ENCODE measurements around the gene ARVCF.

The ARVCF gene

DNA sequence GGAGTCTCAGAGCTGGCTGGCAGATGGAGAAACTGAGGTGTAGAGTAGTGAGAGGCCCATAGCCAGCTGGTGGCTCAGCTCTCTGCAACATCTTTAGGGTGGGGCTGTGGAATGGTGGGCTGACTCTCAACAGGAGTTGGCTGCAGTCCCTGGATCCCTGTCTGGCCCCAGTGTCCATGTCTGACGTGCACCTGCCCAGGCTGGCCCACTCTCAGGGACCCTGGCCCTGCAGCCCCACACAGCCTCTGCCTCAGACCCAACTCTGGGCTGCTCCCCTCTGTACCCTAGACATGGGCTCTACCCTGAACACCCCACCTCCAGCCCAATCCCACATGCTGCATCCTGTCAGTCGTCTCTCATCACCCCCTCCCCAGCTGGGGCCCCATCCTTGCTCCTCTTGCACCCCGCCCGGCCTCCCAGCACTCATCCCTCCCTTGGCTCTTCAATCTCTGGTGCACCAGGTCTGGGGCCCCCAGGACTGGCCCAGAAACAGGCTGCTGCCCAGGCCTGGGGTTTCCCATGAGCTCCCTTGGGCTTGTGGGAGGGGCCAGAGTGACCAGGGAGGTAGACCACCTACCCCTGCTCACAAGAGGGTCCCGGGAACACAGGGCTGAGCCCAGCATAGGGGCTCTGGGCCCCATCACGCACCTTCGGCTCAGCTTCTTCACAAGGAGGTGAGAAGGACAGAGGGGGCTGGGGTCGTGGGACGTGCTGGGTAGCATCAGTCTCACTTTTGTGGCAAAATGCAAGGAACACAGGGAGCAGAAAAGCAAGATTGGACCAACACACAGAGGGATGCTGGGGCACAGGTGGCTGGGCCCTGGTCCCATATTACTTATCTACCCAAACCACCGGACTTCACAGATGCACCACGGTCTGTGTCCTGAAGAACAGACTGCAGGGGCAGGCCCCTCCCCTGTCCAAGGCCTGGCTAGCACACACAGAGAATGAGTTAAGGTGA is 31.5 kb downstream of the ARVCF start:
- DNase-seq = no peak

DNA sequence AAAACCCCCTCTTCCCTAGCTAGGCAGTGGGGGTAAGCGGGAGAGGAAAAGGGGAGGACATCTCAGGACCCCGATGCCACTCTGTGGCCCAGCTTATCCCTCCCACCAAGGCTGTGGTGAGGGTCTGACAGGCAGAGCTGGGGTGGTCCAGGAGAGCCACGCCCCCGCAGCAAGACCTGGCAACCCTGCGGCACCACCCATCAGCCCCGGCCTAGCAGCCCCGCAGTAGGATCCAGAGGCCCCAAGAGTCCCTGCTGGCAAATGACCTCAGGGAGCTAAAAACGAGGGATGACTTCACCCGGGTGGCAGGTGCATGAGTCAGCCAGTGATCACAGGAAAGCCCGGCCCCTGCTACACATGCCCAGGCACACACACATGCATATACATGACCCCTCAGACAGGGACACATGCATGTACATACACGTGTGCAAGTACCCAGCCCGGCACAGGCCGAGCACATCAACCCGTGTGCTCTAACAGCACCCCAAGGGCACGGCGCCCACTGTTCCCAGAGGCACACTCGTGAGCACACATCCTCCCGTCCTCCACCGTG is 32.3 kb downstream of the ARVCF start:
- DNase-seq = peak; percentile 85

DNA sequence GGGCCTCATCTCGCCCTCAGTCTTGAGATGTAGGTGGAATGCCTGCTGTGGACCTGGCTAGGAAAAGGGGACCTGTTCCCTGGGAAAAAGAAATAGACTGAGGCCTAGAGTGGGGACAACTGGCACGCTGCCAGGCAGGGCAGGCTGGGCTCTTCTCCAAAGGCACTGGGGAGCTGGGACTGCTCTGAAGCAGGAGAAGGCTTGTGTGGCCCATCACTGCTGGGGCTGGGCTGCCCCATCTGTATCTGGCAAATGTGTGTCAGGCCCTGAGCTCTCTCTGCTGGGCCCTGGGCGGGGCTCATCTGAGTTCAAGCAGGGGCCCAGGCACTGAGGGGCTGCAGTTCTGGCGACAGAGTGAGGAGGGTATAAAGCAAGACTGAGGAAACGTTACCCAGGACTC is 32.9 kb downstream of the ARVCF start:
- peak; percentile 17 for DNase-seq

DNA sequence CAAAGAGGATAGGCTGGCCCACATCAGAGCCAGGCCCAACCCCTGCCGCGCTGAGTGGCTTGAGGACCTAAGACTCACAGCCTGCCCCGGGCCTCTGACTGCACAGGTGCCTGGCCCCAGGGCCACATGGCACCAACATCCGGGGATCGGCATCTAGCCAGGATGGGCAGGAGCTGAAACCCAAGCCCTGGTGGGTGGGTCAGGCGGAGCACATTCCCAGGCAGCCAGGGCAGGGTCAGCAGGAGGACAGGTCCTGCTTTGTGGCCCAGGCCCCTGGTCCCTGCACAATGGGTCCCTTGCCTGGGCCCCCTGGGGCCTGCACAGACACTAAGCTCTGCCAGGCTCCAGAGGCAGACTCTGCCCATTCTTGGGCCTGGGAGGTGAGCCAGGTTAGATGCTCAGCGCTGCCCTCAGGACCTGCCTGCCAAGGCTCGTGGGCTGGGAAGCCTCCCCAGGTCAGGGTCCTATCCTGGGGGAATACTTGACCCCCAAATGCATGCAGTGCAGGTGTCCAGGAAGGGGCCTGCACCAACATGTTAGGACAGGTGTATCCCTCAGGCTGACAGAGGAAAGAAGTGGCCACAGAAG is 33.5 kb downstream of the ARVCF start:
- no peak for DNase-seq

DNA sequence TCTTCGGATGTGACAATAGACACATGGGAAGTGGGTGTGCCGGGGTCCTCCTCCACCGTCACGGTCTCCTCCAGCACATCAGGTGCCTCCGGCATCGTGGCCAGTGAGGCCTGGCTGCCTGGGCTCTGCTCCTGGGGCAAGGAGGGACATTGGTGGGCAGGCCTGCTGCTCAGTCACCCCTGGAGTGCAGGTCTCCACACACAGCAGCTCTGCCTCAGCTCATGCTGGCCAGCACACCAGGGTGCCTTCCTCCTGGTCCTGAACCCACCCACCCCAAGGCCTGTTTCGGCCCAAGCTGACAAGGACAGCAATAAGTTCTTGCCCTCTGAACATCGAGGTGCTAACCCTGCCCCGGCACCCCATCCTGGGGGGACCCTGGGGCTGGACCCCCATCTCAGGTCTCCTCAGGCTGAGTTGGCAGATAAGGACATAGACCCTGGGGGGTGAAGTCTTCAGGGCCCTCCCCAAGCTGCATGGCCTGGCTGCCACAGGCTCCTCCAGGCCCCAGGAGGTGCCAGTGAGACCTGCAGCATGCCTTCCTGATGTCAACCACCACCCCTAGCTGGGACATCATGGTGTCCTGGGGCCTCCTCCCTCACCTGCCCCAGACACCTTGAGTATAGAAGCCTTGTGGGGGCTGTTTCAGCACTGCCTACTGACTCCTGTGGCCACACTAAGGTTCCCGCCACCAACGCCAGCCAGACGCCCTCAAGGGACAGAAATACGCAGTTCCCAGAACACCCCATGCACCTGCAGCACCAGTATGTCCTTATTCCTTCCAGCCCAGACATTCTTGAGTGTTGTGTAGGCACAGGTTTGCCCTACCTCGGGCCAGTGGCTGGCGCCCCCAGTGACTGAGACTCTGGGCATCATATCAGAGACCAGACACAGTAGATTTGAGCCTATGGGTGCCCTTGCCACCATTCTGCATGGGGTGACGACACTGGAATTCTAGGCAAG is 34.4 kb downstream of the ARVCF start:
- DNase-seq = no peak

DNA sequence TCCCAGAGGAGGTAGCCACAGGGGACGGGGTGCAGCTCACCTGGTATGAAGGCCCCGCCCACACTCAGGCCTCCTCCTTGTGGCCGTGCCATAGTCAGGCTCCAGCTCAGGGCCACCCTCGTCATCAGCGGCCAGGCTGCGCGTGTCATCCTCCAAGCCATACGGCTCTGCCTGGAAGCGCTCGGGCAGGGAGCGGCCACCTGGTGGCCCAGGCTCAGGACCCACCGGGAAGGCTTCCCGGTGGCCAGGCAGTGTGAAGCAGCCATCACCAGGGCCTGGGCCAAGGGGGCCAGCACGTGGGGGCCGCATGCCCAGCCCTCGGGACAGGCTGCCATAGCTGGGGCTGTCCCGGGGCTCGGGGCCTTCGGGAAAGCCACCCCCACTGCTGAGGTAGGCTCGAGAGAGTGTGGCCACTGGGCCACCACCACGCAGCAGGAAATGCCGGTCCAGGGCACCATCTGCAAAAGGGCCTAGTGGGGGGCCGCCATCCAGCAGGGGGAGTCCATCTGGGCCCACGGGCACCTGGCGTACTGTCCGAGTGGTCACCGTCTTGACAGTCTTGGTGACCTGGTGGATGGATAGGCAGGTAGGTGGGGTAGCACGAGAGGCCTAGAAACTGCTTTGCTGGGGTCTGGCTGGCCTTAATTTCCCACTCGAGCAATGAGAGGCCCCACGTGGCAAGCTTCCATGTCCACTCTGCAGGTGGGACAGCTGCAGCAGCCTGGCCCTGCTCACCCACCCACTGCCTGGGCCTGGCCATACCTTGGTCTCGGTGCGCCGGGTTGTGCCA is 35.3 kb downstream of the ARVCF start:
- DNase-seq = no peak

DNA sequence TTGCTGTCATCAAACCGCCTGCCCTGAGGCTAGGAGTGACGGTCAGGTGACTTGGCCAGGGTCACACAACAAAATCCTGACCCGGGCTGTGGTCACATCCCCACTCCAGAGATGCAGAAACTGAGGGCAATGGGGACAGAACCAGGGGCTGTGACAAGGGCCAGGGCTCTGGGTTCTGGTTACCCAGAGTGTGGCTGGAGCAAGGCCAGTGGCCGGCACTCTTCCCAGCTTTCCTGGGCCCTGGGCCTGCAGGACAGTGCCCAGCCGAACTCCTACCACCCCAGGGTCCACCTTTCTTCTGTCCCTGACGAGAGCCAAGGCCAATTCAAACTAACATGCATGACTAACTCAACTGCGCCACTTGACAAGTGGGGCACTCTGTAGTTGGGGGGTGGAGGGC is 35.9 kb downstream of the ARVCF start:
- DNase-seq = no peak

DNA sequence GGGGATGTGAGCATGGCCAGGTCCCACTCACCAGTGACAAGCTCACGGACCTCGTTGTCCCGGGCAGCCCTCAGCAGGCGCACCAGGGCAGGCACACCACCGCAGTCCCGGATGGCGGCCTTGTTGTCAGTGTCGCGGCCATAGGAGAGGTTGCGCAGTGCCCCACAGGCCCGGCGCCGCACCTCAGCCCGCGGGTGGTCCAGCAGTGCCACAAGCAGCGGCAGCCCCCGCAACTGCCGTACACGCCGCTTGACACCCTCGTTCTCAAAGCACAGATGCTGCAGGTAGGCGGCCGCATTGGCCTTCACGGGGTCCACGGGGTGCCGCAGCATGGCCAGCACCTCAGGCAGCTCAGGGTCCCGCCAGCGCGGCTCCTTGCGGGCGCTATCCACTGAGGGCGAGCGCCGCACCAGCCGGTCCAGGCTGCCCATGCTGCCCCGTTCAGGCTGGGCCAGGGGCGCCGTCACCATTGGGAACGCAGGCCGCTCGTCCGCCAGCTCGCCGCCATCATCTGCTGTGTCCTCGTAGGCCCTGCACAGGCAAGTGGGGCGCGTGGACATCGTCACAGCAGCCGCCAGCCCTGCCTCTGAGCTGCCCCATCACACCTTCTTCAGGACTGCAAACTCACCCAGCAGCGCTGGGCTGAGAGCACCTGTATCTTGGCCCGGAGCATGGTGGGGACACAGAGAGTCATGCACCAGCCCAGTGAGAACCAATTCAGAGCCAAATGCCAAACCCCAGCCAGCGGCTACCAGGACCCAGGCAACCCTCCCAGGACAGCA is 36.7 kb downstream of the ARVCF start:
- DNase-seq = no peak

DNA sequence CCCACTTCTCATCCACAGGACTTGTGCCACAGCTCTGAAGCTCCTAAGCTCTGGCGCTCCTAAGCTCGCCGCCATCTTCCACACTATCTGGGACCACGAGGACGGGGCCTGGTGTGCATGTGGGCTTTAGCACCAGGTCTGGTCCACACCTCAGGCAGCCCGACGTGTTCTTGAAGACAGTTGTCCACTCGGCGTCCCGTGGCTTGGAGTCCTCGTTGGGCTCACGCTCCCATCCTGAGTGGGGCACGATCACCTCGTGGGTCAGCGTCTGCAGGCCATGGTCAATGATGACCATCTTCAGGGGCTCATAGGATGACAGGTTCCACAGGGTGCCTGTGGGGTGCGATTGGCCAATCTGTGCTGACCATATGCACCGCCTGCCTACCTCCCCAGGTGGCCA is 37.9 kb downstream of the ARVCF start:
- DNase-seq = no peak

DNA sequence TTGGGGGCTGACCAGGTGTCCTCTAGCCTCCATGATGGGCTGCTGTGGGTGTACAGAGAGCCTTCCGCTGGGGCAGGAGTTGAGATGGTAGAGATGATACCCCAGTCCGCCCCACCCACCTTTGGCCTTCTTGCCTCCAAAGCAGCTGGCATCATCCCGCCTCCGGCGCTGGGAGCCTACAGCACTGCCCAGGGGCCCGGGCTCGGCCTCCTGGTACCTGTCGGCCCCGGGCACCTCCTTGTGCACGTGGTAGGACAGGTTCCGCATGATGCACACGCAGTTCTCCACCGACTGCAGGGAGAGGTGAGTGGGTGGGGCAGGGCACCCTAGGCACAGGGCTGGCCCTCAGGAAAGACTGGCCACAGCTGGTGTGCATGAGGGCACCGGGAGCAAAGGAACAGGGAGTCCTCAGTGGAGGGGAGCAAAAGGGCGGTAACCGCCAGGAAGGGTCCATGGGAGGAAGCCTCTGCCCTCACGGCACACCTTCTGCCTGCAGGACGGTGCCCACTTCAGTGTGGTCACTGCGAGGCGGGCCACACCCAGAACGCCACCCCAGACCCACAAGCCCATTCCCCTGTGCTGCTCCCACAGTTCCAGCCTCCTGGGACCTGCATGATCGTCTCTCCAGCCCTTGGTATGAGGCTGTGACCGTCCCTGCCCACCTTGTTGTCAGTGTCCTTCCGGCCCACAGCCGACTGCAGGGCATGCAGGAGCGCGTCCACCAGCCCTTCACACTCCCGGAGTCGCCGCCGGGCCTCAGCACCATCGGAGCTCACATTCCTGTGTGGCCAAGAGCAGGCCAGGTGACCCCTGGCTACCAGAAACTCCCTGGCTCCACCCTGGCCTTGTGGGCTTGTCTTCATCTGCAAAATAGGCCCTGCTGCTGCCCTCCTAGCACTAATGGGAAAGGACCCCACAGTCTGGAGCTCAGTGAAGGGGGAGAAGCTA is 39.1 kb downstream of the ARVCF start:
- no peak for DNase-seq

DNA sequence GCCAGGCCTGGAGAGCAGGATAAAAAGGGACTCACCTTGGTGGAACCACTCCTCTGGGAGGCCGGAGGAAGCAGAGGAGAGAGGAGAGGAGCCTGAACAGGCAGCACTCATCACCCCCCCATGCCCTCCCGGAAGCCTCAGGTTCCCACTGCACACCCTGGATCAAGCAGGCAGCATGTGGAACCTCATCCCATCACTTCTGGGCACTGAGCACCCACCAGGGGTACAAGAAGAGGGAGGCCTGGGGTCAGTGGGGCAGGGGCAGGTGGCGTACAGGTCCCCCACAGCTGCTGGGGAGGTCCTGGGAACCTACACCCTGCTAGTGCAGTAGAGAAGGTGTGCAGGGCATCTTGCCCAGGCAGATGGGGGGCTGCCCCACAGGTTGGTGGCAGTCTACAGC is 40.0 kb downstream of the ARVCF start:
- no peak for DNase-seq

DNA sequence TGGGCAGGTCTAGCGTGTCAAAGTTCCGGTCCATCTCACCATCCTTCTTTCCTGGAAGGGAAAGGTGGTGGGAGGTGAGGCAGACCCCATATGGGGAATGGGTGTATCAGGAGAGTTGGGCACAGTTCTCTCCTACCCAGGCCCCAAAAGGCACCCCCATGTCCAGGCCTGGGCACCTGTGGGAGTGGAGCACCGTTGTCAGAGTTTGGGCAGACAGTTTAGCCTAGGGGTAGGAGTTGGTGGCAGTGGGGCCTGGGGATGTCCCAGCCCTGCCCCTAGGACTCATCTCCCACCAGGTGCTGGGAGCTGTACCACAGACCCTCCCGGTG is 41.0 kb downstream of the ARVCF start:
- no peak for DNase-seq

DNA sequence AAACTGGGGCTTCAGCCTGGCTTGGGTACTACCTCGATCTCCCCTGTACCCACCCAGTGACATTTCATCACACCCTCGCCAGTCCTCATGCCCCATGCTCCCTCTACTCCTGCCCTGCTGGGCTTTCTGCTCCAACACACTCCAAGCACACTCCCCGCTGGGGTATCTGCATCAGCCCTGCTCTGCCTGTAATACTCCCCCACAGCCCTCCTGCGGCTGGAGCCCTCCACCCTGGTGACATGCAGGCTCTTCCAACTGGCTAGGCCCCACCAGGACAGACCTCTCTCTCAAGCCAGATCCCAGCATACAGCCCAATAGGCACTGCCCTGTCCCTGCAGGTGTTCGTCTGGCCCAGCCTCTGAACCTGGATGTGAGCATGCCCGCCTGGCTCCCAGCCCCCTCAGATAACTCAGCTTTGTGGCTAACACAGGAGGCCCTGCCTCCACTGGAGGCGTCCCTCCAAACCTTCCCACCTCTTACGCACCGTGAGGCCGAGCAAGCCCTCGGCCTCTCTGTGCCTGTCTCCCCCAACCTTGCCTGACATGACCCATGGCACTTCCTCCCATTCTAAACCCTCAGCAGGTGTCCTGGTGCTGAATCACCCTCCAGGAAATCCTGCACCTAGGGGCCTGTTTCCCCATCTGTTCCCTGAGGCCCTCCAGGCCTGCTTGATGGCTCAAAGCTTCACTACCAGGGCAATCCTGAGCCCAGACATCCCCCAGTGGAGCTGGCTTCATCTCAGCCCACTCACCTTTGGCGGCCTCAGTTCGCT is 41.5 kb downstream of the ARVCF start:
- no peak for DNase-seq

DNA sequence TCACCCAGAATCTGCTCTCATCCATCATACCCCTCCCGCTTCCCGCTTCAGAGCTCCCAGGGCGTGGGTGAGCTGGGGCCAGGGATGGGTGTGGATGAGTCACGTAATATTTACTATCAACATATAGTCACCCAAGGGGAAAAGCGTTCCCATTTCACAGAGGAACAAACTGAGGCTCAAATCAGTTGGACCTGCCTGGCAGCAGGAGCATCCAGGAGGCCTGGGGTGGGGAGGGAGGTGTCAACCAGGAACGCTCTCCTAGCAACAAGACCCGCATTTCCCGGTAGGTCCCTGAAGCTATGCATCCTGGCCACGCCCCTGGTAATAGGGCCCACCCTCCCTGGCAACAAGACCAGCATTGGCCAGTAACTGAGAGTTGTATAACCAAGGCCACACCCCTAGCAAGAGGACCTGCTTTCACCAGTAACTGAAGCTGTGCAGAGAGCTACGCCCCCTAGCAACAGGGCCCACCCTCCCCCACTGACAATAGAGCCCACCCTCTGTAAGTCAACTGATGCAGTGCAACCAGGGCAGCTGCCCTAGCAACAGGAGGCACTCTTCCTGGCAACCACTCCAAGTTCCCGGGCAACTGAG is 42.3 kb downstream of the ARVCF start:
- DNase-seq = peak; percentile 48

DNA sequence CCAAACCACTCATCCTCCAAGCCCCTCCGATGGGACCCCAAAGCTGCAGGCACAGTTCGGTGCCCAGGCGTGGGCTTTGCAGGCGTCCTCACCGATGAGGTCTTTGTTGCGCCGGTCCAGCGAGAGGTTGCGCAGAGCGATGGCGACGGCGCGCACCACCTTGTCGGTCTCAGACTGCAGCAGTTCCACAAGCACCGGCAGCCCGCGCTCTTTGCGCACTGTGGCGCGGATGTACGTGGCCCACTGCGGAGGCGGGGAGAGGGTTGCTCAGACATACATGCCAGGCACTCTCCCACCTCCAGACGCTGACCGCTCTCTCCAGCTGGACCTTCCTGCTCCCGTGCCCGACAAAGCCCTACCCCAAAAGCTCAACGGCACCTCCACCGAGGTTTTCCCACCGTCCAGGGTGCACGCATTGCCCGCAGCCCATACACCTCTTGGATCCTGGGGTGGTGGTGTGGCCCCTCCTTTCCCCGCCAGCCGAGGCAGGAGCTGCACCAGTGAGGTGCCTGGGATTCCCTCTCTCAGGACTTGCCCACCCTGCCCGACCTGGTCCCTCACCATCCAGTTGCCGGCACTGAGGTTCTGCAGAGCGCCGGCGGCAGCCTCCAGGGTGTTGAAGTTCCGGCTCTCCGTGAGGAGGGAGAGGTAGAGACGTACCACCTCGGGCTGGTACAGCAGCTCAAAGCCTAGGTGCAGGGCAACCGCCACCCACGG is 42.9 kb downstream of the ARVCF start:
- no peak for DNase-seq

DNA sequence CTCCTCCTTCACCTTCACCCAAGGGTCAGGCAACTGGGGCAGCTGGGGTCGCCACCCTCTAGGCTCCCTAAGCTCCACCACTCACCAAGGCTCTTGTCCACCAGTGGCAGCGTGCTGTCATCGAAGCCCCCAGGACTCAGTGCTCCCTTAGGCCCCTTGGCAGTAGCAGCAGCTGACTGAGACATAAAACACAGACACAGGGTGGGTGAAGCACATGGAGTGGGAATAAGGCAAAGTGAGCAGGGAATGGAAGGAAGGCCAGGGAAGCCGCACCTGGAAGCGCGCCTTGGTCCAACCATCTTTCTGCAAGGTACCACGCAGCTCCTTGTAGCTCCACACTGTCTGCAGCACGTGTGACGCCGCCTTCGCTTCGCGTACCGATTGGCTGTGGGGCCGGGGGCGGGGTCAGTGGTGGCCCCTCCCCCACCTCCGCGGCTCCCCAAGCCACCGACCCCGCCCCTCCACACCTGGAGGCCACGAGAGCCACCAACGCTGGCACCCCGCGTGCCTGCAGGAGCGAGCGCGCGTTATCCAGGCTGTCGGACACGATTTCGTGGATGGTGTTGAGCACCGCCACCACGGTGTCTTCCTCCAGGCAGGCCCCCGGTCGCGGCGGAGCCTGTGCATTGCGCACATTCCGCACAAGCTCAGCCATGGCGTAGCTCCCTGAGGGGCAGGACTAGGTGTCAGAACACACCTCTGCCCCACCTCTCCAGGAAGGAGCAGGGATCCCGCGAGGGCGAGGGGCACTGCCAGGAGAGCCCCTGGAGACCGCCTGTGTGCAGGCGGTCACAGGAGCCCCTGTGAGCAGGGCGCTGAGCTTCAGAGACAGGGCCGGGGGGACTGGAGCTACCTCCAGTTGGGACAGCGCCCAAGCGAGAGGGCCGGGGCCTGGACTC is 43.7 kb downstream of the ARVCF start:
- no peak for DNase-seq

DNA sequence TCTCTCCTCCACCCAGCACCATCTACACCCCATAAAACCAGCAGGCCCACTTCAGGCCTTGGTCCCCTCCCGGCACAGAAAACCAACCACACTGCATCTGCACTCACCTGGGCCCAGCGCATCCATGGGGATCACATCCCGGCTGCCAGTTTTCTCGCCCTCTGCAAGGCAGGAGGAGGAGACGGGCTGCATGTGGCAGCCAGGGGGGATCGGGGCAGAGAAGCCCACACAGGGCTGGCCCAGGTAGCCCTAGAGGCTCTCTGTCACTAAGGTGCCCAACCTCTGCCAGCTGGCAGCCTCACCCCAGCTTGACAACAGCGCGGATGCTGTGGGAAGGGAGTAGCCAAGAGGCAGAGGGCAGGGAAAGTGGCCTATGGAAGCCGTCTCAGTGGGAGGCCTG is 44.4 kb downstream of the ARVCF start:
- DNase-seq = no peak
